Measurements from ENCODE around the gene YY1AP1. TPM values are rescaled to one million over a fixed set of nuclear protein-coding genes. Genes with fewer than 3 reads are reported as not detected.
"Not testable (repeated sequence)": the region's sequence is repeated elsewhere in the genome, so short reads cannot be mapped to it uniquely, and the experiment has no call there.

Gene YY1AP1
- total and polyA plus RNA-seq, 7 donors = 21.6 to 195 (median 54.3) TPM

- no peaks in the 10 kb centered on the region for H3K4me1 ChIP-seq
- H3K4me3 ChIP-seq = no peak overlapping the region
- H3K27me3 ChIP-seq = no peaks in the 10 kb centered on the region
- peaks cover 40 to 98% (median 74%) of the 10 kb centered on the region in 4 donors for H3K36me3 ChIP-seq
- WGBS, 2 donors = 79 to 92% methylated on average over 5 of the region's 5 CpGs
- TF ChIP-seq POLR2A (IDR thresholded peaks at IDR 0.05) = no peak
- intact Hi-C loops (cut with DNase I) = no loop called here
- H3K9me3 ChIP-seq = no peaks in the 10 kb centered on the region
- H3K27ac ChIP-seq = no peak overlapping the region
- no peak for DNase-seq
These were observed 19.1 kb downstream of the YY1AP1 start for GRCh38 chr1:155669233-155670162.

GRCh38 chr1:155661239-155661638 is 27.3 kb downstream of the YY1AP1 start:
- H3K27ac ChIP-seq; H3K4me3 ChIP-seq; DNase-seq; H3K27me3 ChIP-seq; intact Hi-C loops (cut with DNase I); H3K9me3 ChIP-seq; H3K4me1 ChIP-seq: not testable (repeated sequence)
- 95 to 98% methylated on average over 3 of the region's 4 CpGs for WGBS, 2 donors
- H3K36me3 ChIP-seq = peaks cover 16 to 81% (median 58%) of the 10 kb centered on the region in 4 donors

- no peaks in the 10 kb centered on the region for H3K27me3 ChIP-seq
- H3K36me3 ChIP-seq = peaks cover 16 to 43% (median 32%) of the 10 kb centered on the region in 4 donors
- H3K9me3 ChIP-seq = no peaks in the 10 kb centered on the region
- H3K4me3 ChIP-seq = no peak overlapping the region
- TF ChIP-seq EP300 (IDR thresholded peaks at IDR 0.05) = no peak
- no peak for TF ChIP-seq POLR2AphosphoS5 (IDR thresholded peaks at IDR 0.05)
- TF ChIP-seq POLR2A (IDR thresholded peaks at IDR 0.05) = no peak
- no peak for TF ChIP-seq CTCF (IDR thresholded peaks at IDR 0.05)
- DNase-seq = no peak
- 82 to 88% methylated on average over 2 of the region's 2 CpGs for WGBS, 2 donors
- no peaks in the 10 kb centered on the region for H3K4me1 ChIP-seq
- intact Hi-C loops (cut with DNase I) = no loop called here
- no peak overlapping the region for H3K27ac ChIP-seq
These were observed 31.1 kb downstream of the YY1AP1 start for GRCh38 chr1:155657463-155657862.

- no peak overlapping the region for H3K4me3 ChIP-seq
- TF ChIP-seq CTCF (IDR thresholded peaks at IDR 0.05) = no peak
- TF ChIP-seq POLR2AphosphoS5 (IDR thresholded peaks at IDR 0.05) = no peak
- no peak for TF ChIP-seq POLR2A (IDR thresholded peaks at IDR 0.05)
- no peak for TF ChIP-seq EP300 (IDR thresholded peaks at IDR 0.05)
- intact Hi-C loops (cut with DNase I) = no loop called here
- 81 to 82% methylated on average over 3 of the region's 3 CpGs for WGBS, 2 donors
- H3K27me3 ChIP-seq = no peaks in the 10 kb centered on the region
- no peak for DNase-seq
- H3K9me3 ChIP-seq = no peaks in the 10 kb centered on the region
- H3K27ac ChIP-seq = no peak overlapping the region
- peaks cover 0 to 19% (median 16%) of the 10 kb centered on the region in 4 donors for H3K4me1 ChIP-seq
- H3K36me3 ChIP-seq = no peaks in the 10 kb centered on the region
These were observed 35.6 kb downstream of the YY1AP1 start for GRCh38 chr1:155652951-155653350.

- Histone ChIP-seq H3K36me3 (no peaks in the 10 kb centered on the region), H3K9me3 (no peaks in the 10 kb centered on the region), H3K4me3 (no peak overlapping the region), H3K27me3 (no peaks in the 10 kb centered on the region), H3K4me1 (peaks cover 0 to 19% (median 16%) of the 10 kb centered on the region in 4 donors), H3K27ac (peak overlapping the region in 1 of 4 donors; percentile 46)
- TF ChIP-seq CTCF (IDR thresholded peaks at IDR 0.05) = no peak
- no peak for TF ChIP-seq EP300 (IDR thresholded peaks at IDR 0.05)
- TF ChIP-seq POLR2AphosphoS5 (IDR thresholded peaks at IDR 0.05) = no peak
- TF ChIP-seq POLR2A (IDR thresholded peaks at IDR 0.05) = no peak
- intact Hi-C loops (cut with DNase I) = no loop called here
- no peak for DNase-seq
- whole genome bisulfite sequencing, 2 donors = 71 to 76% methylated on average over 3 of the region's 3 CpGs
These were observed 36.5 kb downstream of the YY1AP1 start for GRCh38 chr1:155651861-155652661.
